GM12878 (cell line): ENCODE measurements around the gene VN1R5. TPM values are rescaled to one million over a fixed set of nuclear protein-coding genes. Genes with fewer than 3 reads are reported as not detected.

Source experiments
- ATAC-seq: fragments of 200-7000 bp; cut with Tn5 transposase; 3 replicates; pipeline ENCODE4 v1.9.1; 2020; ENCODE audit warnings: mild to moderate bottlenecking, moderate library complexity
- BruUV-seq: library from RNA; stranded (reverse); fragments of 400-500 nt; replicated peaks from 2 replicates; lab custom pipeline; 2021; lab: Mats Ljungman, UMichigan
- CTCF ChIA-PET: fragments of 300-600 bp; sonication (Branson Sonifier 250); formaldehyde crosslinking; extraction: SDS; loops from one replicate; lab custom pipeline; 2021; ENCODE audit warnings: inconsistent platforms; lab: Yijun Ruan, JAX
- POLR2A ChIA-PET: fragments of 350-600 bp; formaldehyde crosslinking; extraction: SDS; loops from one replicate; lab custom pipeline; 2021; ENCODE audit warnings: inconsistent platforms; lab: Charles Lee
- RAD21 ChIA-PET: fragments of 300-600 bp; sonication (Branson Sonifier 250); formaldehyde crosslinking; loops from one replicate; lab custom pipeline; 2023; ENCODE audit warnings: antibody characterized with exemption; ENCODE audit not compliant: unreplicated experiment; lab: Charles Lee
- SMC1A ChIA-PET: fragments of 300-600 bp; sonication (Branson Sonifier 250); formaldehyde crosslinking; loops from one replicate; lab custom pipeline; 2023; ENCODE audit not compliant: unreplicated experiment, uncharacterized antibody; lab: Charles Lee
- DNase-seq: peaks from one replicate; pipeline ENCODE4 v3.0.0-alpha.2; 2011; ENCODE audit warnings: low read depth, low spot score
- FAIRE-seq: peaks from 3 replicates; lab custom pipeline; 2011; peaks lifted over from hg19 to GRCh38; lab: Jason Lieb, UNC
- H2AFZ ChIP-seq: 2 replicates; pipeline ENCODE4 v1.6.0; 2011; ENCODE audit warnings: low read depth, low read length, control low read depth; ENCODE audit not compliant: control insufficient read depth
- H3K27ac ChIP-seq: 2 replicates; pipeline ENCODE4 v1.5.1; 2011; ENCODE audit warnings: control low read depth; ENCODE audit not compliant: control insufficient read depth, insufficient read depth
- H3K27me3 ChIP-seq, 2 experiments: replicated peaks in 1 of 2; 2 replicates each; pipeline versions ENCODE4 v1.6.0 to v1.6.1; 2011; ENCODE audit warnings: low read length in 1 of 2; ENCODE audit not compliant: control insufficient read depth in 2 of 2, insufficient read depth in 2 of 2
- H3K36me3 ChIP-seq, 2 experiments: 2 replicates each; pipeline ENCODE4 v1.5.1; 2011; ENCODE audit warnings: low read length in 1 of 2; ENCODE audit not compliant: control insufficient read depth in 2 of 2, insufficient read depth in 2 of 2
- H3K4me1 ChIP-seq: 2 replicates; pipeline ENCODE4 v1.6.1; 2011; ENCODE audit warnings: mild to moderate bottlenecking, low read length, moderate library complexity, mixed read lengths; ENCODE audit not compliant: control insufficient read depth, insufficient read depth
- H3K4me2 ChIP-seq: 2 replicates; pipeline ENCODE4 v1.6.0; 2011; ENCODE audit warnings: control low read depth; ENCODE audit not compliant: control insufficient read depth, insufficient read depth
- H3K4me3 ChIP-seq: fragments of 200-600 bp; sonication (generic); 2 replicates; pipeline ENCODE4 v1.5.1; 2016
- H3K79me2 ChIP-seq: 2 replicates; pipeline ENCODE4 v1.6.0; 2011; ENCODE audit warnings: low read length; ENCODE audit not compliant: control insufficient read depth, insufficient read depth
- H3K9ac ChIP-seq: 2 replicates; pipeline ENCODE4 v1.8.0; 2011; ENCODE audit warnings: low read length, control low read depth, mixed read lengths; ENCODE audit not compliant: control insufficient read depth, insufficient read depth
- H3K9me3 ChIP-seq: replicated peaks from 3 replicates; pipeline ENCODE4 v1.5.1; 2011; ENCODE audit warnings: mild to moderate bottlenecking, low read length; ENCODE audit not compliant: control insufficient read depth, insufficient read depth
- H4K20me1 ChIP-seq: 2 replicates; pipeline ENCODE4 v1.6.0; 2011; ENCODE audit not compliant: control insufficient read depth, insufficient read depth
- ATF7 ChIP-seq: fragments of 450-650 bp; IDR thresholded peaks from 2 replicates; pipeline ENCODE4 v1.6.1; 2016; ENCODE audit warnings: low read depth, mild to moderate bottlenecking
- CHD4 ChIP-seq: fragments of 200-600 bp; sonication (generic); IDR thresholded peaks from 2 replicates; pipeline ENCODE4 v1.6.1; 2016; ENCODE audit warnings: mild to moderate bottlenecking
- FOXM1 ChIP-seq: IDR thresholded peaks from 2 replicates; pipeline ENCODE4 v1.6.1; 2012; ENCODE audit warnings: low read depth, mild to moderate bottlenecking, inconsistent platforms, low read length, moderate library complexity
- JUND ChIP-seq: IDR thresholded peaks from 2 replicates; pipeline ENCODE4 v1.6.1; 2012; ENCODE audit warnings: low read depth, mild to moderate bottlenecking, low read length, improper control_type of control experiment, moderate library complexity
- MTA3 ChIP-seq: IDR thresholded peaks from 2 replicates; pipeline ENCODE4 v1.6.1; 2012; ENCODE audit warnings: low read length, inconsistent platforms, borderline replicate concordance
- NFYA ChIP-seq: IDR thresholded peaks from 2 replicates; pipeline ENCODE4 v1.6.1; 2011; ENCODE audit warnings: low read depth, mild to moderate bottlenecking, low read length, improper control_type of control experiment, borderline replicate concordance
- PML ChIP-seq: IDR thresholded peaks from 2 replicates; pipeline ENCODE4 v1.6.1; 2012; ENCODE audit warnings: low read length, inconsistent platforms
- POLR2AphosphoS5 ChIP-seq: IDR thresholded peaks from 2 replicates; pipeline ENCODE4 v1.6.1; 2011; ENCODE audit warnings: mild to moderate bottlenecking, low read length, inconsistent platforms
- RB1 ChIP-seq: fragments of 450-650 bp; formaldehyde crosslinking; IDR thresholded peaks from 2 replicates; pipeline ENCODE4 v1.6.1; 2017; ENCODE audit warnings: mild to moderate bottlenecking, borderline replicate concordance
- SPI1 ChIP-seq: IDR thresholded peaks from 2 replicates; pipeline ENCODE4 v1.6.1; 2011; ENCODE audit warnings: low read depth, mild to moderate bottlenecking, low read length, moderate library complexity, borderline replicate concordance; ENCODE audit not compliant: insufficient read depth
- SUZ12 ChIP-seq: fragments of 200-600 bp; sonication (generic); IDR thresholded peaks from one replicate; pipeline ENCODE4 v1.6.1; 2018; ENCODE audit warnings: antibody characterized with exemption, mild to moderate bottlenecking; ENCODE audit not compliant: unreplicated experiment
- YBX1 ChIP-seq: fragments of 450-650 bp; IDR thresholded peaks from 2 replicates; pipeline ENCODE4 v1.6.1; 2016; ENCODE audit warnings: antibody characterized with exemption
- YY1 ChIP-seq: IDR thresholded peaks from 2 replicates; pipeline ENCODE4 v1.6.1; 2011; ENCODE audit warnings: low read depth, mild to moderate bottlenecking, low read length
- WGBS: methylation state at CpG from one replicate; pipeline ENCODE4 v1.1.6; 2016; ENCODE audit warnings: low lambda C conversion rate; ENCODE audit not compliant: insufficient replicate concordance, insufficient coverage; ENCODE audit errors: missing lambda C conversion rate; 5-methylcytosine and 5-hydroxymethylcytosine counted together
- in situ Hi-C: fragments of 300-500 bp; cut with MboI; formaldehyde crosslinking; loops from 9 replicates; pipeline ENCODE4 v1.14.3; 2018; ENCODE audit warnings: mixed read lengths
- intact Hi-C: fragments of 100-400 bp; cut with micrococcal nuclease; formaldehyde crosslinking; loops from one replicate; pipeline ENCODE4 v1.14.2; 2022; ENCODE audit not compliant: unreplicated experiment
- polyA plus RNA-seq, 11 experiments: library from polyadenylated mRNA; depleted of rRNA in 4 of 11; unstranded in 6 of 11; stranded (reverse) in 5 of 11; fragments of >200 nt; fragmentation: Nextera tagmentation in 4 of 11; fragmentation: Illumina TruSeq in 1 of 11; extraction: Ambion mirVana in 4 of 11; extraction: Trizol in 1 of 11; gene quantifications; 1 replicate in 1 of 11; 2 replicates in 10 of 11; pipeline versions ENCODE4 v1.2.1 to v1.2.3, GENCODE V29; 2011 to 2016; ENCODE audit warnings: inconsistent platforms in 2 of 11, missing spikeins in 2 of 11, low read depth in 1 of 11
- total RNA-seq, 4 experiments: library from RNA; depleted of rRNA in 3 of 4; stranded (reverse); fragments of >200 nt in 3 of 4; fragmentation: Illumina TruSeq in 1 of 4; extraction: Trizol in 1 of 4; gene quantifications; 2 replicates each; pipeline versions ENCODE4 v1.2.1 to v1.2.3, GENCODE V29; 2013 to 2021
- TF ChIP-seq, protein P1 (sequence below): fragments of 150-350 bp; IDR thresholded peaks from 2 replicates; pipeline ENCODE4 v1.6.1; 2014; ENCODE audit warnings: mild to moderate bottlenecking, low read depth, low read length
- TF ChIP-seq, protein P2 (sequence below): fragments of 450-650 bp; IDR thresholded peaks from 2 replicates; pipeline ENCODE4 v1.6.1; 2014; ENCODE audit warnings: mild to moderate bottlenecking
- TF ChIP-seq, protein P3 (sequence below), 3 experiments: IDR thresholded peaks in 2 of 3; conservative IDR thresholded peaks in 1 of 3; 2 replicates each; pipeline ENCODE4 v1.5.1; 2011; ENCODE audit warnings: low read depth in 3 of 3, low read length in 3 of 3, mild to moderate bottlenecking in 3 of 3, control low read depth in 2 of 3, moderate library complexity in 2 of 3, inconsistent platforms in 1 of 3, mixed read lengths in 1 of 3; ENCODE audit not compliant: control insufficient read depth in 2 of 3, insufficient read depth in 1 of 3; ENCODE audit errors: extremely low read depth in 1 of 3
- TF ChIP-seq, protein P4 (sequence below): fragments of 450-650 bp; formaldehyde crosslinking; IDR thresholded peaks from 2 replicates; pipeline ENCODE4 v1.4.0; 2022; ENCODE audit warnings: mild to moderate bottlenecking, moderate library complexity

The VN1R5 gene
- total and polyA plus RNA-seq, 10 of the 15 experiments (the other 5 are each of a cell fraction or from before 2014, with no cell fraction given), result not detected

DNA sequence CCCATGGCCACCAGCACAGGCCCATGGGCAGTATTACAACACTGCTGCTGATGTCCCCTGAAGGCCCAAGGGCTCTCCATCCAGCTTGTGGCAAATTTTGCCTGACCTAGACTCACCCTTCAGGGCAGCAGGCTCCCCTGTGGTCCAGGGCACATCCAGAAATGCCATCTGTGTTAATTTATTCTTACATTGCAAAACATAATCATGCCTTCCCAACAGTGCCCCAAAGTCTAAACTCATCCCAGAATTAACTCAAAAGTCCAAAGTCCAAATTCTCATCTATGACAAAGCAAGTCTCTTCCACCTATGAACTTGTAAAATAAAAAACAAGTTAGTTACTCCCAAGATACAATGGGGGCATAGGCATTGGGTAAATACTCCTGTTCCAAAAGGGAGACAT is 13.3 kb downstream of the VN1R5 start (continued):
- TF ChIP-seq YBX1 (no peak), ATF7 (no peak), MTA3 (no peak)
- TF ChIP-seq, protein P1, sequence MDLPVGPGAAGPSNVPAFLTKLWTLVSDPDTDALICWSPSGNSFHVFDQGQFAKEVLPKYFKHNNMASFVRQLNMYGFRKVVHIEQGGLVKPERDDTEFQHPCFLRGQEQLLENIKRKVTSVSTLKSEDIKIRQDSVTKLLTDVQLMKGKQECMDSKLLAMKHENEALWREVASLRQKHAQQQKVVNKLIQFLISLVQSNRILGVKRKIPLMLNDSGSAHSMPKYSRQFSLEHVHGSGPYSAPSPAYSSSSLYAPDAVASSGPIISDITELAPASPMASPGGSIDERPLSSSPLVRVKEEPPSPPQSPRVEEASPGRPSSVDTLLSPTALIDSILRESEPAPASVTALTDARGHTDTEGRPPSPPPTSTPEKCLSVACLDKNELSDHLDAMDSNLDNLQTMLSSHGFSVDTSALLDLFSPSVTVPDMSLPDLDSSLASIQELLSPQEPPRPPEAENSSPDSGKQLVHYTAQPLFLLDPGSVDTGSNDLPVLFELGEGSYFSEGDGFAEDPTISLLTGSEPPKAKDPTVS, result no peak

DNA sequence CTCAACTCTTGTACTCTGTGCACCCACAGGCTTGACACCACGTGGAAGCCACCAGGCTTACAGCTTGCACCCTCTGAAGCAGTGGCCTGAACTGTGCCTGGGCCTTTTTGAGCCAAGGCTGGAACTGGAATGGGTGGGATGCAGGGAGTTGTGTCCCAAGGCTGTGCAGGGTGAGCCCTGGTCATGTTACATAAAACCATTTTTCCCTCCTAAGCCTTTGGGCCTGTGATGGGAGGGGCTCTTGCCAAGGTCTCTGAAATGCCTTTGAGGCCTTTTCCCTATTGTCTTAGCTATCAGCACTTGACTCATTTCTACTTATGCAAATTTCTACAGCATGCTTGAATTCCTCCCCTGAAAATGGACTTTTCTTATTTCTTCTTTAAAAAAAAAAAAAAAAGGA is 14.1 kb downstream of the VN1R5 start:
- SMC1A ChIA-PET, result no interaction called here
- Histone ChIP-seq H3K4me1 (no peaks in the 10 kb centered on the region), H3K4me2 (no peak overlapping the region), H3K9me3 (no peaks in the 10 kb centered on the region; the same call in 2 of the 3 replicates), H2AFZ (no peak overlapping the region), H3K9ac (no peak overlapping the region), H3K27ac (no peak overlapping the region), H3K4me3 (no peak overlapping the region), H4K20me1 (no peaks in the 10 kb centered on the region), H3K79me2 (no peaks in the 10 kb centered on the region), H3K36me3 (no peaks in the 10 kb centered on the region), H3K27me3 (no peaks in the 10 kb centered on the region)
- POLR2A ChIA-PET, result no interaction called here
- FAIRE-seq, result no peak
- intact Hi-C loops (no loop called here), in situ Hi-C loops (no loop called here)
- 6% methylated on average over 1 of the region's 1 CpG for WGBS
- RAD21 ChIA-PET, result interaction anchor here (0.5 kb wide), 1 partner anchor 103 kb away, joined by 4 read pairs; no protein-coding TSS in a partner anchor
- CTCF ChIA-PET, result interaction anchor here (0.6 to 0.7 kb wide), 2 partner anchors 123 to 979 kb away, joined by 3 read pairs; no protein-coding TSS in a partner anchor
- no TSS peak for BruUV-seq
- DNase-seq, result no peak
- no peak for ATAC-seq
- TF ChIP-seq POLR2AphosphoS5 (no peak), SUZ12 (no peak), CHD4 (no peak), FOXM1 (no peak), PML (no peak), JUND (no peak), YY1 (no peak), NFYA (no peak), SPI1 (no peak), RB1 (no peak)
- TF ChIP-seq, protein P2, sequence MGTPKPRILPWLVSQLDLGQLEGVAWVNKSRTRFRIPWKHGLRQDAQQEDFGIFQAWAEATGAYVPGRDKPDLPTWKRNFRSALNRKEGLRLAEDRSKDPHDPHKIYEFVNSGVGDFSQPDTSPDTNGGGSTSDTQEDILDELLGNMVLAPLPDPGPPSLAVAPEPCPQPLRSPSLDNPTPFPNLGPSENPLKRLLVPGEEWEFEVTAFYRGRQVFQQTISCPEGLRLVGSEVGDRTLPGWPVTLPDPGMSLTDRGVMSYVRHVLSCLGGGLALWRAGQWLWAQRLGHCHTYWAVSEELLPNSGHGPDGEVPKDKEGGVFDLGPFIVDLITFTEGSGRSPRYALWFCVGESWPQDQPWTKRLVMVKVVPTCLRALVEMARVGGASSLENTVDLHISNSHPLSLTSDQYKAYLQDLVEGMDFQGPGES, result no peak
- TF ChIP-seq, protein P3, sequence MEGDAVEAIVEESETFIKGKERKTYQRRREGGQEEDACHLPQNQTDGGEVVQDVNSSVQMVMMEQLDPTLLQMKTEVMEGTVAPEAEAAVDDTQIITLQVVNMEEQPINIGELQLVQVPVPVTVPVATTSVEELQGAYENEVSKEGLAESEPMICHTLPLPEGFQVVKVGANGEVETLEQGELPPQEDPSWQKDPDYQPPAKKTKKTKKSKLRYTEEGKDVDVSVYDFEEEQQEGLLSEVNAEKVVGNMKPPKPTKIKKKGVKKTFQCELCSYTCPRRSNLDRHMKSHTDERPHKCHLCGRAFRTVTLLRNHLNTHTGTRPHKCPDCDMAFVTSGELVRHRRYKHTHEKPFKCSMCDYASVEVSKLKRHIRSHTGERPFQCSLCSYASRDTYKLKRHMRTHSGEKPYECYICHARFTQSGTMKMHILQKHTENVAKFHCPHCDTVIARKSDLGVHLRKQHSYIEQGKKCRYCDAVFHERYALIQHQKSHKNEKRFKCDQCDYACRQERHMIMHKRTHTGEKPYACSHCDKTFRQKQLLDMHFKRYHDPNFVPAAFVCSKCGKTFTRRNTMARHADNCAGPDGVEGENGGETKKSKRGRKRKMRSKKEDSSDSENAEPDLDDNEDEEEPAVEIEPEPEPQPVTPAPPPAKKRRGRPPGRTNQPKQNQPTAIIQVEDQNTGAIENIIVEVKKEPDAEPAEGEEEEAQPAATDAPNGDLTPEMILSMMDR (IDR thresholded peaks at IDR 0.05 in 2 of 3, conservative IDR thresholded peaks at IDR 0.05 in 1 of 3; ENCODE audit: control insufficient read depth in 2 of 3, extremely low read depth in 1 of 3, insufficient read depth in 1 of 3, low read depth in 3 of 3, low read length in 3 of 3), result no peak
- TF ChIP-seq, protein P4, sequence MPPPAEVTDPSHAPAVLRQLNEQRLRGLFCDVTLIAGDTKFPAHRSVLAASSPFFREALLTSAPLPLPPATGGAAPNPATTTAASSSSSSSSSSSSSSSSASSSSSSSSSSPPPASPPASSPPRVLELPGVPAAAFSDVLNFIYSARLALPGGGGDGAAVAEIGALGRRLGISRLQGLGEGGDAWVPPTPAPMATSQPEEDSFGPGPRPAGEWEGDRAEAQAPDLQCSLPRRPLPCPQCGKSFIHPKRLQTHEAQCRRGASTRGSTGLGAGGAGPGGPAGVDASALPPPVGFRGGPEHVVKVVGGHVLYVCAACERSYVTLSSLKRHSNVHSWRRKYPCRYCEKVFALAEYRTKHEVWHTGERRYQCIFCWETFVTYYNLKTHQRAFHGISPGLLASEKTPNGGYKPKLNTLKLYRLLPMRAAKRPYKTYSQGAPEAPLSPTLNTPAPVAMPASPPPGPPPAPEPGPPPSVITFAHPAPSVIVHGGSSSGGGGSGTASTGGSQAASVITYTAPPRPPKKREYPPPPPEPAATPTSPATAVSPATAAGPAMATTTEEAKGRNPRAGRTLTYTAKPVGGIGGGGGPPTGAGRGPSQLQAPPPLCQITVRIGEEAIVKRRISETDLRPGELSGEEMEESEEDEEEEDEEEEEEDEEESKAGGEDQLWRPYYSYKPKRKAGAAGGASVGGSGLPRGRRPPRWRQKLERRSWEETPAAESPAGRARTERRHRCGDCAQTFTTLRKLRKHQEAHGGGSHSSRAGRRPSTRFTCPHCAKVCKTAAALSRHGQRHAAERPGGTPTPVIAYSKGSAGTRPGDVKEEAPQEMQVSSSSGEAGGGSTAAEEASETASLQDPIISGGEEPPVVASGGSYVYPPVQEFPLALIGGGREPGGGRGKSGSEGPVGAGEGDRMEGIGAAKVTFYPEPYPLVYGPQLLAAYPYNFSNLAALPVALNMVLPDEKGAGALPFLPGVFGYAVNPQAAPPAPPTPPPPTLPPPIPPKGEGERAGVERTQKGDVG (CRISPR knock-in tag), result no peak
